Epithelial cell of prostate (primary cell): Measurements from ENCODE around the gene ITPKC.

Experiments
- DNase-seq: peaks from one replicate; pipeline ENCODE4 v3.0.0-alpha.2; 2011; ENCODE audit warnings: low read depth, low spot score
- H3K27ac ChIP-seq: fragments of 450-650 bp; 2 replicates; pipeline ENCODE4 v1.5.1; 2017; ENCODE audit warnings: mild to moderate bottlenecking

ITPKC gene

GRCh38 chr19:40716482-40717324, at the start of gene ITPKC, which contains the start of gene COQ8B:
TSS of gene ITPKC (plus strand) at chr19:40717112. CDS start at chr19:40717136, 24 bp downstream.
TSS of gene COQ8B (minus strand) at chr19:40716886. CDS start at chr19:40714632, 2,254 bp downstream.
- H3K27ac ChIP-seq = peak within 1 kb of the TSS; percentile 99
- DNase-seq = peak; percentile 95

- H3K27ac ChIP-seq = no peak overlapping the region
- no peak for DNase-seq
Observed at GRCh38 chr19:40667602-40668001, 49.3 kb upstream of the ITPKC start.

- no peak overlapping the region for H3K27ac ChIP-seq
- no peak for DNase-seq
Observed at GRCh38 chr19:40668991-40669614, 47.8 kb upstream of the ITPKC start.

GRCh38 chr19:40671404-40671803, 45.5 kb upstream of the ITPKC start:
- DNase-seq = no peak

GRCh38 chr19:40672038-40672437, 44.9 kb upstream of the ITPKC start:
- no peak for DNase-seq
- H3K27ac ChIP-seq = no peak overlapping the region

More at GRCh38 chr19:40671404-40671803, 45.5 kb upstream of the ITPKC start:
- H3K27ac ChIP-seq = no peak overlapping the region

- DNase-seq = no peak
- no peak overlapping the region for H3K27ac ChIP-seq
Observed at GRCh38 chr19:40672573-40673299, 44.2 kb upstream of the ITPKC start.

GRCh38 chr19:40673397-40673796, 43.5 kb upstream of the ITPKC start:
- no peak overlapping the region for H3K27ac ChIP-seq
- DNase-seq = no peak

- no peak for DNase-seq
- no peak overlapping the region for H3K27ac ChIP-seq
Observed at GRCh38 chr19:40674291-40674690, 42.6 kb upstream of the ITPKC start.

GRCh38 chr19:40677156-40677555, 39.8 kb upstream of the ITPKC start:
- no peak for DNase-seq
- H3K27ac ChIP-seq = no peak overlapping the region

GRCh38 chr19:40681039-40681438, 35.9 kb upstream of the ITPKC start:
- DNase-seq = no peak
- no peak overlapping the region for H3K27ac ChIP-seq

GRCh38 chr19:40682431-40682964, 34.4 kb upstream of the ITPKC start:
- DNase-seq = no peak
- no peak overlapping the region for H3K27ac ChIP-seq

- no peak for DNase-seq
- no peak overlapping the region for H3K27ac ChIP-seq
Observed at GRCh38 chr19:40683437-40683836, 33.5 kb upstream of the ITPKC start.

- no peak for DNase-seq
- no peak overlapping the region for H3K27ac ChIP-seq
Observed at GRCh38 chr19:40684280-40684679, 32.6 kb upstream of the ITPKC start.

GRCh38 chr19:40685016-40685526, 31.8 kb upstream of the ITPKC start:
- H3K27ac ChIP-seq = no peak overlapping the region
- no peak for DNase-seq

GRCh38 chr19:40685563-40685962, 31.3 kb upstream of the ITPKC start:
- DNase-seq = no peak
- H3K27ac ChIP-seq = no peak overlapping the region

- no peak overlapping the region for H3K27ac ChIP-seq
- DNase-seq = no peak
Observed at GRCh38 chr19:40686882-40687524, 29.9 kb upstream of the ITPKC start.

- no peak for DNase-seq
- H3K27ac ChIP-seq = no peak overlapping the region
Observed at GRCh38 chr19:40687525-40688016, 29.3 kb upstream of the ITPKC start.

GRCh38 chr19:40688309-40688708, 28.6 kb upstream of the ITPKC start:
- no peak overlapping the region for H3K27ac ChIP-seq
- no peak for DNase-seq

GRCh38 chr19:40688987-40689338, 27.9 kb upstream of the ITPKC start:
- no peak overlapping the region for H3K27ac ChIP-seq
- no peak for DNase-seq
